ENCODE measurements around the gene UGT8. TPM values are rescaled to one million over a fixed set of nuclear protein-coding genes. Genes with fewer than 3 reads are reported as not detected.

UGT8 gene
- total and polyA plus RNA-seq, 9 donors, result 0.04 to 4.5 (median 0.60) TPM; not detected in 2

DNA sequence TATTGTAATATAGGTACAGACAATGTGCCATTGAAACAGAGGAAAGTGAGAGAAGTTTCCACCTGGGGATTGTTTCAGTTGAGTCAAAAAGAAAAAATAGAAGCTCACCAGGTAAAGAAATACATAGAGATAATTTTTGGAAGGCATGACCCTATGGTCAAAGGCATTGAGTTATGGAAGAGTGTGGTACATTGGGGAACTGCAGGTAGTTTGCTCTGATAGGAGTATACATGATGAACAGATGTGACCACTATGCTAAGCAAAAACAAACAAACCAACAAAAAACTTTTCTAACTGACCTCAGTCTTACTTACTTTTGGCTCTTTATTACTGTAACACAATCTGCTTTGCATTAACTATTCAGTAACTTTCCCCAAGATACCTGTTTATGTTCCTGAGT, 85.9 kb downstream of the UGT8 start:
- H3K27ac ChIP-seq, result no peak overlapping the region
- intact Hi-C loops (cut with DNase I), result no loop called here
- H3K9me3 ChIP-seq, result no peaks in the 10 kb centered on the region
- H3K4me1 ChIP-seq (ENCODE audit: insufficient read depth), result peaks cover 1% of the 10 kb centered on the region
- no peaks in the 10 kb centered on the region for H3K36me3 ChIP-seq
- TF ChIP-seq POLR2A (IDR thresholded peaks at IDR 0.05), result no peak
- no peak for DNase-seq
- H3K4me3 ChIP-seq, result no peak overlapping the region
- H3K27me3 ChIP-seq, result no peaks in the 10 kb centered on the region

DNA sequence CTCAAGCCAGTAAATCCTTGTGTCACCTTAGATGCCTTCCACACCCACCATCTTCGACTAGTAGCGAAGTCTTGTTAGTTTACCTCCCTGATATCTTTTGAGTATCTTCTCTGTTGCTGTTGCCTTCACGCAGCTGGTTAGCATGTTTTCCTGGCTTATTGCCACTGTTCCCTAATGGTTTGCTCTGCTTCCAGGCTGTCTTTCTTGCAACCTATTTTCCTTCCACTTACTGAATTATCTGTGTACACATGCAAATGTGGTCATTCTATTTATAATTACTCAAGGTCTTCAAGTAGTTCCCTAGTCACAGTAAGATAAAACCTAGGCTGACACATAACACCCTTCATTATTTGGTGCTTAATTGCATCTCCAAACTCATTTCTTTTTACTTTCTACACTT, 89.5 kb downstream of the UGT8 start:
- H3K27ac ChIP-seq, result no peak overlapping the region
- intact Hi-C loops (cut with DNase I), result no loop called here
- H3K4me3 ChIP-seq, result no peak overlapping the region
- 6 to 30% (median 9%) methylated on average over 3 of the region's 3 CpGs for WGBS, 3 donors
- no peaks in the 10 kb centered on the region for H3K27me3 ChIP-seq
- no peak for DNase-seq
- H3K36me3 ChIP-seq, result no peaks in the 10 kb centered on the region
- no peak for TF ChIP-seq POLR2A (IDR thresholded peaks at IDR 0.05)
- TF ChIP-seq, protein P1, sequence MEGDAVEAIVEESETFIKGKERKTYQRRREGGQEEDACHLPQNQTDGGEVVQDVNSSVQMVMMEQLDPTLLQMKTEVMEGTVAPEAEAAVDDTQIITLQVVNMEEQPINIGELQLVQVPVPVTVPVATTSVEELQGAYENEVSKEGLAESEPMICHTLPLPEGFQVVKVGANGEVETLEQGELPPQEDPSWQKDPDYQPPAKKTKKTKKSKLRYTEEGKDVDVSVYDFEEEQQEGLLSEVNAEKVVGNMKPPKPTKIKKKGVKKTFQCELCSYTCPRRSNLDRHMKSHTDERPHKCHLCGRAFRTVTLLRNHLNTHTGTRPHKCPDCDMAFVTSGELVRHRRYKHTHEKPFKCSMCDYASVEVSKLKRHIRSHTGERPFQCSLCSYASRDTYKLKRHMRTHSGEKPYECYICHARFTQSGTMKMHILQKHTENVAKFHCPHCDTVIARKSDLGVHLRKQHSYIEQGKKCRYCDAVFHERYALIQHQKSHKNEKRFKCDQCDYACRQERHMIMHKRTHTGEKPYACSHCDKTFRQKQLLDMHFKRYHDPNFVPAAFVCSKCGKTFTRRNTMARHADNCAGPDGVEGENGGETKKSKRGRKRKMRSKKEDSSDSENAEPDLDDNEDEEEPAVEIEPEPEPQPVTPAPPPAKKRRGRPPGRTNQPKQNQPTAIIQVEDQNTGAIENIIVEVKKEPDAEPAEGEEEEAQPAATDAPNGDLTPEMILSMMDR (IDR thresholded peaks at IDR 0.05), result no peak
- no peak for TF ChIP-seq EP300 (IDR thresholded peaks at IDR 0.05)
- H3K4me1 ChIP-seq (ENCODE audit: insufficient read depth), result peaks cover 1% of the 10 kb centered on the region
- no peaks in the 10 kb centered on the region for H3K9me3 ChIP-seq

GRCh38 chr4:114690571-114690970, 92.0 kb downstream of the UGT8 start:
- H3K9me3 ChIP-seq, result no peaks in the 10 kb centered on the region
- no peaks in the 10 kb centered on the region for H3K36me3 ChIP-seq
- TF ChIP-seq EP300 (IDR thresholded peaks at IDR 0.05), result no peak
- TF ChIP-seq POLR2A (IDR thresholded peaks at IDR 0.05), result no peak
- TF ChIP-seq, protein P1 (IDR thresholded peaks at IDR 0.05), result no peak
- H3K4me3 ChIP-seq, result no peak overlapping the region
- H3K27me3 ChIP-seq, result no peaks in the 10 kb centered on the region
- DNase-seq, result no peak
- H3K27ac ChIP-seq, result no peak overlapping the region
- peaks cover 1% of the 10 kb centered on the region for H3K4me1 ChIP-seq (ENCODE audit: insufficient read depth)
- intact Hi-C loops (cut with DNase I), result no loop called here

GRCh38 chr4:114691865-114692264, 93.3 kb downstream of the UGT8 start:
- Histone ChIP-seq H3K9me3 (no peaks in the 10 kb centered on the region), H3K4me3 (no peak overlapping the region), H3K27ac (no peak overlapping the region), H3K36me3 (no peaks in the 10 kb centered on the region), H3K27me3 (no peaks in the 10 kb centered on the region), H3K4me1 (ENCODE audit: insufficient read depth) (peaks cover 1% of the 10 kb centered on the region)
- no peak for DNase-seq
- intact Hi-C loops (cut with DNase I), result no loop called here
- 74 to 80% (median 78%) methylated on average over 1 of the region's 1 CpG for WGBS, 3 donors
- TF ChIP-seq, protein P1 (IDR thresholded peaks at IDR 0.05), result no peak
- TF ChIP-seq EP300 (IDR thresholded peaks at IDR 0.05) (no peak), POLR2A (IDR thresholded peaks at IDR 0.05) (no peak)

DNA sequence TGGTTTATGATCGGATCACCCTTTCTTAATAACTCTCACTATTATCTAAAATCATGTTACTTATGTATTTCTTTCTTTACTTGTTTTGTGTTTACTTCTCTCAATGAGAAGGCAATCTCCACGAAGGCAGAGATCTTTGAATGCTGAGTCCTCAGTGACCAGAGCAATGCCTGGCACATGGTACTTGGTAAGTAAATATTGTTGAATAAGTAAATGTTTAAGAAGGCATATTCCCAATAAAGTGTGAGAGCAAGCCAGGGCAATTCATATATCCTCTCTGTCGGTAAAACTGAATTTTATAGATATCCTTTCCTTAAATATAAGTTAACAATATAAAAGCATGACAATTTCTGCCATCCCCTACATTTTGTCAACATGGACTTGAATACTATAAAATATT, 94.4 kb downstream of the UGT8 start:
- H3K36me3 ChIP-seq, result no peaks in the 10 kb centered on the region
- H3K4me3 ChIP-seq, result no peak overlapping the region
- no peak for DNase-seq
- intact Hi-C loops (cut with DNase I), result no loop called here
- TF ChIP-seq POLR2A (IDR thresholded peaks at IDR 0.05) (no peak), EP300 (IDR thresholded peaks at IDR 0.05) (no peak)
- TF ChIP-seq, protein P1 (IDR thresholded peaks at IDR 0.05), result no peak
- 95 to 97% (median 96%) methylated on average over 3 of the region's 3 CpGs for WGBS, 3 donors
- H3K27me3 ChIP-seq, result no peaks in the 10 kb centered on the region
- no peaks in the 10 kb centered on the region for H3K9me3 ChIP-seq
- H3K27ac ChIP-seq, result no peak overlapping the region
- peaks cover 1% of the 10 kb centered on the region for H3K4me1 ChIP-seq (ENCODE audit: insufficient read depth)

Data from ovary (tissue), 9 donors.